ENCODE measurements around the gene MEI4.
"Not testable (repeated sequence)": the region's sequence is repeated elsewhere in the genome, so short reads cannot be mapped to it uniquely, and the experiment has no call there.

DNA sequence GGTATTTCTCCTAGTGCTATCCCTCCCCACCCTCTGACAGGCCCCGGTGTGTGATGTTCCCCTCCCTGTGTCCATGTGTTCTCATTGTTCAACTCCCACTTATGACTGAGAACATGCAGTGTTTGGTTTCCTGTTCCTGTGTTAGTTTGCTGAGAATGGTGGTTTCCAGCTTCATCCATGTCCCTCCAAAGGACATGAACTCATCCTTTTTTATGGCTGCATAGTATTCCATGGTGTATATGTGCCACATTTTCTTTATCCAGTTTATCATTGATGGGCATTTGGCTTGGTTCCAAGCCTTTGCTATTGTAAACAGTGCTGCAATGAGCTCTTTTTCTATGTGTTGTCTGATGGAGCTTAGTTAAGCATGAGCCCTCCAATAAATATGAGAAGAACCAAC lies 2.2 kb downstream of the MEI4 start:
- TF ChIP-seq POLR2A, CTCF (IDR thresholded peaks at IDR 0.05): not testable (repeated sequence)
